A549 (cell line): ENCODE results near the gene EMSY.

Experiments
- CBX2 ChIP-seq: fragments of 200-600 bp; sonication (generic); IDR thresholded peaks from 2 replicates; pipeline ENCODE4 v1.6.1; 2016; ENCODE audit warnings: low read depth, mild to moderate bottlenecking, borderline replicate concordance
- CBX8 ChIP-seq: fragments of 200-600 bp; sonication (generic); IDR thresholded peaks from 2 replicates; pipeline ENCODE4 v1.6.1; 2016
- CHD2 ChIP-seq: fragments of 150-350 bp; IDR thresholded peaks from 2 replicates; pipeline ENCODE4 v1.6.1; 2014; ENCODE audit warnings: low read length; ENCODE audit not compliant: partially characterized antibody
- CHD4 ChIP-seq: fragments of 200-600 bp; sonication (generic); IDR thresholded peaks from 2 replicates; pipeline ENCODE4 v1.6.1; 2016; ENCODE audit warnings: antibody characterized with exemption, mild to moderate bottlenecking, borderline replicate concordance
- CTCF ChIP-seq: fragments of >200 bp; sonication (Bioruptor Twin); formaldehyde crosslinking; IDR thresholded peaks from 3 replicates; pipeline ENCODE4 v1.5.1; 2016
- ESRRA ChIP-seq: fragments of 150-350 bp; IDR thresholded peaks from 2 replicates; pipeline ENCODE4 v1.6.1; 2014; ENCODE audit warnings: mild to moderate bottlenecking, low read length, borderline replicate concordance
- KDM5A ChIP-seq: fragments of 200-600 bp; sonication (generic); IDR thresholded peaks from 2 replicates; pipeline ENCODE4 v1.6.1; 2016; ENCODE audit warnings: antibody characterized with exemption, mild to moderate bottlenecking
- MAZ ChIP-seq: fragments of 150-350 bp; IDR thresholded peaks from 2 replicates; pipeline ENCODE4 v1.6.1; 2014; ENCODE audit warnings: antibody characterized with exemption, low read depth, low read length, borderline replicate concordance
- POLR2A ChIP-seq: IDR thresholded peaks from 2 replicates; pipeline ENCODE4 v1.6.1; 2012; ENCODE audit warnings: mild to moderate bottlenecking, low read length
- RAD21 ChIP-seq, 2 experiments: fragments of >200 bp in 1 of 2; sonication (Bioruptor Twin) in 1 of 2; formaldehyde crosslinking in 1 of 2; IDR thresholded peaks in 1 of 2; conservative IDR thresholded peaks in 1 of 2; 2 replicates in 1 of 2; 3 replicates in 1 of 2; pipeline ENCODE4 v1.6.1; 2012 to 2018; ENCODE audit warnings: inconsistent platforms in 1 of 2
- RFX5 ChIP-seq: fragments of 450-650 bp; IDR thresholded peaks from 2 replicates; pipeline ENCODE4 v1.7.1; 2014; ENCODE audit warnings: antibody characterized with exemption, mild to moderate bottlenecking, moderate library complexity
- RNF2 ChIP-seq: fragments of 200-600 bp; sonication (generic); IDR thresholded peaks from 2 replicates; pipeline ENCODE4 v1.6.1; 2016; ENCODE audit warnings: low read depth, mild to moderate bottlenecking, antibody characterized with exemption, moderate library complexity, borderline replicate concordance
- SREBF2 ChIP-seq: fragments of 450-650 bp; IDR thresholded peaks from 2 replicates; pipeline ENCODE4 v1.6.1; 2014; ENCODE audit warnings: mild to moderate bottlenecking, moderate library complexity

- TF ChIP-seq CTCF (no peak), ESRRA (no peak), RAD21 (conservative IDR thresholded peaks at IDR 0.05 in 1 of 2, IDR thresholded peaks at IDR 0.05 in 1 of 2) (no peak), POLR2A (no peak), CHD4 (no peak), CBX8 (no peak), CBX2 (no peak), RFX5 (no peak), RNF2 (no peak), MAZ (no peak), KDM5A (no peak), CHD2 (no peak), SREBF2 (no peak)
Measured at GRCh38 chr11:76496174-76496573, 51.4 kb downstream of the EMSY start.
